Ecto neural progenitor cell (in vitro differentiated cells): ENCODE measurements around the gene DDX51.
"Not testable (repeated sequence)": the region's sequence is repeated elsewhere in the genome, so short reads cannot be mapped to it uniquely, and the experiment has no call there.

Experiments
- DNase-seq: peaks from one replicate; pipeline ENCODE4 v3.0.0-alpha.2; 2018; ENCODE audit warnings: low spot score

Gene DDX51

GRCh38 chr12:132116709-132117557, 27.2 kb downstream of the DDX51 start:
- DNase-seq = no peak

DNA sequence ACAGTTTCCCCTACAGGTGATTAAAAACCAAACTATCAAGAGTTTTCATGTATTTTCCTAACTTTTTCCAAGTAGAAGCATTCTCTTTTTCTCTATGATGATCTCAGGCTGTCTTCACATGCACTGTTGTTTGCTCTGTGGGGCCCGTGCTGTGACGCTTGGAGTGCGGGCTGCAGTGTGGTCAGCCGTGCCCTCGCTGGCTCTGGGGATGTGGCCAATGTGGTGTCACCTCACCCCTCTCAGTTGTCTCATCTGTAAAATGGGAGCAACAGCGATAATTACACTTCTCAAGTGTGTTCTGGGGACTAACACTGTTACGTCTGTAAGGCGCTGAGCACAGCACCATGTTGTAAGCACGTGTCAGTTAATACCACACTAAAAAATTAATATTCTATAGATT, 28.6 kb downstream of the DDX51 start:
- no peak for DNase-seq

DNA sequence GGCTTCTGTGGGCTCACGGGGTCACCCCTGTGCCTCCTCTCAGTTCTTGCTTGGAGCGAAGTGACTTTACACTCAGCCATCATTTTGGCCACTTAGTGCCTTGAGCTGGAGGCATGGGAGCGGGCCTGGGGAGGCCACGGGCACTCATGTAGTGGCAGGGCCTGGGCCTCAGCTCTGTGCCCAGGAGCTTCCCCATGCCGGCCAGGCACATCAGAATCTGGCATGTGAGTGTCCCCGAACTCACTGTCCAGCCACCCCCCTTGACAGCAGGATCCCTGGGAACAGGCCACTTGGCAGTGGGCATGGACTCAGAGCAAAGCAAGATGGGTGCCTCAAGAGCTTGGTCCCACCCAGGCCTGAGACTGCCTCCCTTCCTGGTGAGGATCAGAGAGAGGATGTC, 29.5 kb downstream of the DDX51 start:
- DNase-seq = no peak

DNA sequence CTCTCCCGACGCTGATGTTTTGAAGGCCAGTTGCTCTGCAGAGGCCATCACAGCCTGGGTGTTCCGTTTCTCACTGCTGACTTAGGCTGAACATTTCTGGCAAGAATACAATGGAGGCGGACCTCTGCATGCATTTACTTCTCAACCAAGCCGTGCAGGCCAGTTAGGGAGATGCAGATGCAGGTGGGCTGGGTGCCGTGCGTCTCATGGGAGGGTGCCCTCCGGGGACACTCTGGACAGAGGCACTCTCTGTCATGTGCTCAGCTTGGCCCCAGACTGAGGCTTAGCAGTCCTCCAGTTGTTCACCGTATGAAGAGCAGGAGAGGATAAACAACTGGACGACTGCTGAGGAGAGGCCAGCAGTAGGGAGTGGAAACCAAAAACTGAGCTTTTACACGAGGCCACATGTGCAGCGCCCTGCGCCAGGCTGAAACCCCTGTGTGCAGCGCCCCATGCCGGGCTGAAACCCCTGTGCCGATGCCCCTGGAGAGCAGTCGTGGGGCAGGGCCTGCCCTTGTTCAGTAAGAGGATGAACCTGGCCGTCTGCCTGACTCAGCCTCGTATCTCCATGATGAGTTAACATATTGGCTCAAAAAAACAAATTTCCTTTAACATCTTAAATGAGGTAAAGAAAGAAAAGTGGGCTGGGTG, 32.3 kb downstream of the DDX51 start:
- no peak for DNase-seq

- DNase-seq = no peak
These were observed 33.4 kb downstream of the DDX51 start for GRCh38 chr12:132110677-132111076.

DNA sequence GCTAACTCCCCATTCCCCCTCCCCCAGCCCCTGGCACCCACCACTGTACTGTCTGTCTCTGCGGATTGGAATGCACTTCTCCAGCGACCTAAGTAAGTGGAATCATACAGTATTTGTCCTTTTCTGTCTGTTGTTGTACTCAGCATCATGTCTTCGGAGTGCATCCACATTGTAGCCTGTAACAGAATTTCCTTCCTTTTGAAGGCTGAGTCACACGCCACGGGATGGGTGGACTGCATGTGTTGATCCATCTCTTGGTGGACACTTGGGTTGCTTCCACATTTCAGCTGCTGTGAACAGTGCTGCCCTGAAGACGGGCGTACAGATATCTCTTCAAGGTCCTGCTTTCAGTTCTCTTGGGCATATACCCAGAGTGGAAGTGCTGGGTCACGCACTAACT, 34.4 kb downstream of the DDX51 start:
- no peak for DNase-seq

DNA sequence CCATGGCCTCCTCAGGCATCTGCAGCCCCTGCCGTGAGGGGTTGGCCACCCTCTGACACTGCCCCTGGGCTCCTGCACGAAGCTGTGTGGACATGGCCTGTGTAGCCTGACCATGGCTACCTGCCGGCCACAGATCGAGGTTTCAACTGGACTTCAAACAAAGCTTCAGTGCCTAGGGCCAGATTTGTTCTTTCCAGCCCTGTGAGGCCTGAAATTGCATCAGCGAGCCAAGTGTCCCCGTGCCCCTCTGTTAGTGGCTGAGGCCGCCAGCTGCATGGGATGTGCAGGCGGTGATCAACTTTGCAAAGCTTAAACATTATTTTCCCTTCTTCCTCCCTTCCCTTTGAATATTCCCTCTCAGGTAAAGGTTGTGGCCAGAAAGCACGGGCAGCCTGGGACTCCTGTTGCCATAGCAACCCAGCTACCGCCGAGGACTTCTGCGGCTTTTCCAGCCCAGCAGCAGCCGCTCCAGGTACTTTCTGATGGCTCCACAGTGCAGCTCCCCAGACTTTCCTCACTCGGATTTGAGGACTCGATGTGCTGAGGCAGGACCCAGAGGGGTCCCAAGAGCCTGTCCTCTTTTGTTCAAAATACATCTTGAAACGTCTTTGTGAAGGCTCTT, 35.8 kb downstream of the DDX51 start:
- peak; percentile 67 for DNase-seq

DNA sequence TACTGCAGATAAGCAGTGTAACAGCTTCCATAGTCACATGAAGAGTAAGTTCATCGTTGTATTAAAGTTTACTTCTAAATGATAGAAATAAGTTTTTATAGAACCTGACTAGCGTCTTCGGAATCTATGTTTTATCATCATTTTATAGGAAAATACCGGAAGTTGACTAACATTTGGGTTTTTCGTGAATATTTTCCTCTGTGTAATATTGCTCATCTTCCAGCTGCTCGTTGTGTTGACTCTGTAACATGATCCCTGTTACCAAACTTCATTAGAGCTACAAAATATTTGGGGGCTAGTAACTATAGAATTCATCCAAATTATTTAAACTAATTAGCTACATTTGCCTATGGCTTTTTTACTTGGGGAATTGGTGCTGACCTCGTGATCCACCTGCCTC, 37.2 kb downstream of the DDX51 start:
- no peak for DNase-seq

DNA sequence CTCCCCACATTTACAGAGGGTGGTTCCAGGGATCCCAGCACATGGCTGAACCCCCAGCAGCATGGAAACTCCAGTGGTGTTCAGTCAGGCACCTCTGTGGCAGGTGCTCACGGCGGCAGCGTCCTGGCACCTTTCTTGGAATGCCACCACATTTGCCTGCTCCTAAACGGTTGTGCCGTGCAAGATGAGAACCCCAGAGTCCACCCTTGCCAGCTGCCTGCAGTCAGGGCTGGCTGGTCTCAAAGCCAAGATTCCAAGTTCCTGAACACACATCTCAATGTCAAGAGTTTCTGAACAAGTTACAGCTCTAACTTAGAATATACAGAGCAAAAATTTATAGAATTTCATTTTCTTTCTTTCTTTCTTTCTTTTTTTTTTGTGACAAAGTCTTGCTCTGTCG, 38.7 kb downstream of the DDX51 start:
- DNase-seq = no peak

GRCh38 chr12:132103542-132104308, 40.4 kb downstream of the DDX51 start:
- DNase-seq = no peak

DNA sequence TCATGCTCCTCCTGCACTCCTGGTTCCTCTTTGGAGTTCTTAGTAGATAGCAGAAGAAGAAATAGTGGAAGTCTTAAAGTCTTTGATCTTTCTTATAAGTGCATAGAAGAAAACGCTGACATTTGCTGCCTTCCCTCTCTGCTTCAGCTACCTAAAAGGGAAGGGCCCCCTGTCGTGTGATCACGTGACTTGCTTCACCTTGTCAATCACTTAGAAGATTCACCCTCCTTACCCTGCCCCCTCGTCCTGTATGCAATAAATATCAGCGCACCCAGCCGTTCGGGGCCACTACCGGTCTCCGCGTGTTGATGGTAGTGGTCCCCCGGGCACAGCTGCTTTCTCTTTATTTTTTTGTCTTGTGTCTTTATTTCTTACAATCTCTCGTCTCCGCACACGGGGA, 41.0 kb downstream of the DDX51 start:
- DNase-seq = not testable (repeated sequence)

GRCh38 chr12:132102297-132102696, 41.8 kb downstream of the DDX51 start:
- DNase-seq = no peak

DNA sequence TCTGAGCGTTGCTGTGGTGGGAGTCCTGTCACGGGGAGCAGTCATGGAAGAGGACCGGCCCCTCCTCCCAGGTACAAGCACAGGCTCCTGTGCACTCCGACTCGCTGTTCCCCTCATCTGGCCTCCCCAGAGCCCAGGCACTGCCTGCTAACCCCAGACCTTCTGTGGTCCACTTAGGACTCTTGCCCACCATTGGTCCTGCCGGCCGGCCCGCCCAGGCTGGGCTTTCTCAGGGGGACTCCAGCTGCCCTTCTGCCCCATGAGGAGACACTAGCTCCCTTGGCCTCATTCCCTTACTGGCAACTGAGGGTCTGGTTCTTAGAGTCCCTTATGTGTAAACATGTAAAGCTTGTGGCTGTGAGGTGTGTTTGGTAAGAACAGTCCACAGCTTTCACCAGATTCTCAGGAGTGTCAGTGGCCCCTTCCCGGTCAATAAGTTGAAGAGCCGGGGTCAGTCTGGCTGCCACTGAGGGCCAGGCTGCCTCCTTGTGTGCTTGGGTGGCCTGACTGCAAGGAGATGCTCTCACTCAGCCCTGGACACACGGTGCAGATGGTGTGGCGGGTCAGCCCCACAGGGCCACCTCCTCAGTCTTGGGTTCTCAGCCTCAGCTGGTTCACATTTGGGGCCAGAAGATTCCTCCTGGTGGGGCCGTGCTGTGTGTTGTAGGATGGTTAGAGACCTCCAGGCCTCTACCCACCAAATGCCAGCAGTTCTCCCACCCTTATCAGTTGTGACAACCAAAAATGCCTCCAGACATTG, 43.6 kb downstream of the DDX51 start:
- DNase-seq = no peak

GRCh38 chr12:132099739-132100138, 44.4 kb downstream of the DDX51 start:
- DNase-seq = no peak

GRCh38 chr12:132095520-132096409, 48.4 kb downstream of the DDX51 start:
- no peak for DNase-seq

- no peak for DNase-seq
These were observed 49.7 kb downstream of the DDX51 start for GRCh38 chr12:132094269-132094891.

GRCh38 chr12:132089407-132089910, 54.7 kb downstream of the DDX51 start:
- no peak for DNase-seq
